GM21576 (cell line): Measurements from ENCODE around the gene COCH.

Source experiments
- ATAC-seq: cut with Tn5 transposase; IDR thresholded peaks from one replicate; pipeline ENCODE4 v1.9.1; 2021; ENCODE audit warnings: mild to moderate bottlenecking, moderate library complexity; ENCODE audit not compliant: unreplicated experiment

The COCH gene

GRCh38 chr14:30874120-30874998 lies at the start of gene COCH:
Gene COCH, plus strand, starts transcription at chr14:30874559. Its CDS starts 380 bp downstream, at chr14:30874939.
- ATAC-seq: peak; percentile 65

GRCh38 chr14:30826070-30826469 lies 48.3 kb upstream of the COCH start:
- ATAC-seq: no peak

- no peak for ATAC-seq
These were observed 44.5 kb upstream of the COCH start for GRCh38 chr14:30829853-30830252.

- ATAC-seq: no peak
These were observed 40.0 kb upstream of the COCH start for GRCh38 chr14:30834353-30834752.

- no peak for ATAC-seq
These were observed 36.0 kb upstream of the COCH start for GRCh38 chr14:30838351-30838750.

GRCh38 chr14:30840086-30840779 lies 34.1 kb upstream of the COCH start:
- ATAC-seq: no peak

GRCh38 chr14:30842431-30842830 lies 31.9 kb upstream of the COCH start:
- no peak for ATAC-seq

- ATAC-seq: no peak
These were observed 25.7 kb upstream of the COCH start for GRCh38 chr14:30848449-30849240.

- peak; percentile 93 for ATAC-seq
These were observed 25.0 kb upstream of the COCH start for GRCh38 chr14:30849354-30849753.

- ATAC-seq: no peak
These were observed 24.4 kb upstream of the COCH start for GRCh38 chr14:30849983-30850382.

- no peak for ATAC-seq
These were observed 20.4 kb upstream of the COCH start for GRCh38 chr14:30853946-30854345.

- no peak for ATAC-seq
These were observed 19.9 kb upstream of the COCH start for GRCh38 chr14:30854492-30854891.

GRCh38 chr14:30855345-30856037 lies 18.9 kb upstream of the COCH start:
- no peak for ATAC-seq

GRCh38 chr14:30861200-30861599 lies 13.2 kb upstream of the COCH start:
- no peak for ATAC-seq

GRCh38 chr14:30864934-30865333 lies 9.4 kb upstream of the COCH start:
- ATAC-seq: no peak

GRCh38 chr14:30868736-30869135 lies 5.6 kb upstream of the COCH start:
- ATAC-seq: no peak

GRCh38 chr14:30869551-30870155 lies 4.7 kb upstream of the COCH start:
- no peak for ATAC-seq

- no peak for ATAC-seq
These were observed 1.8 kb upstream of the COCH start for GRCh38 chr14:30872602-30873001.

- ATAC-seq: no peak
These were observed 845 bp upstream of the COCH start for GRCh38 chr14:30873308-30874119.
